GM19351 (cell line): ENCODE data around the gene ZNF407.

ENCODE experiments used
- ATAC-seq: cut with Tn5 transposase; IDR thresholded peaks from one replicate; pipeline ENCODE4 v1.9.1; 2021; ENCODE audit warnings: mild to moderate bottlenecking, moderate library complexity; ENCODE audit not compliant: unreplicated experiment

Gene ZNF407

GRCh38 chr18:74775239-74775638, 177.6 kb downstream of the ZNF407 start:
- no peak for ATAC-seq

GRCh38 chr18:74778191-74778847, 180.6 kb downstream of the ZNF407 start:
- no peak for ATAC-seq

- no peak for ATAC-seq
These were observed 187.1 kb downstream of the ZNF407 start for GRCh38 chr18:74784752-74785151.

- ATAC-seq = no peak
These were observed 188.0 kb downstream of the ZNF407 start for GRCh38 chr18:74785632-74786031.

GRCh38 chr18:74788657-74789056, 191.0 kb downstream of the ZNF407 start:
- no peak for ATAC-seq

- no peak for ATAC-seq
These were observed 191.4 kb downstream of the ZNF407 start for GRCh38 chr18:74789078-74789477.

- no peak for ATAC-seq
These were observed 192.8 kb downstream of the ZNF407 start for GRCh38 chr18:74790451-74790850.

- ATAC-seq = no peak
These were observed 194.0 kb downstream of the ZNF407 start for GRCh38 chr18:74791501-74792194.

- ATAC-seq = no peak
These were observed 196.1 kb downstream of the ZNF407 start for GRCh38 chr18:74793746-74794145.

GRCh38 chr18:74795751-74796150, 198.1 kb downstream of the ZNF407 start:
- peak; percentile 29 for ATAC-seq

GRCh38 chr18:74796211-74796610, 198.5 kb downstream of the ZNF407 start:
- no peak for ATAC-seq

GRCh38 chr18:74796841-74797576, 199.3 kb downstream of the ZNF407 start:
- peak; percentile 99 for ATAC-seq

- ATAC-seq = peak; percentile 38
These were observed 200.0 kb downstream of the ZNF407 start for GRCh38 chr18:74797577-74798151.

GRCh38 chr18:74799542-74799941, 201.9 kb downstream of the ZNF407 start:
- ATAC-seq = no peak

GRCh38 chr18:74800098-74800497, 202.4 kb downstream of the ZNF407 start:
- ATAC-seq = no peak

- no peak for ATAC-seq
These were observed 205.4 kb downstream of the ZNF407 start for GRCh38 chr18:74803117-74803516.

- ATAC-seq = no peak
These were observed 206.1 kb downstream of the ZNF407 start for GRCh38 chr18:74803769-74804168.

- ATAC-seq = no peak
These were observed 207.0 kb downstream of the ZNF407 start for GRCh38 chr18:74804677-74805076.

GRCh38 chr18:74806073-74806472, 208.4 kb downstream of the ZNF407 start:
- ATAC-seq = no peak

- ATAC-seq = peak; percentile 99
These were observed 209.2 kb downstream of the ZNF407 start for GRCh38 chr18:74806700-74807416.

- no peak for ATAC-seq
These were observed 219.9 kb downstream of the ZNF407 start for GRCh38 chr18:74817576-74817975.
